Measurements from ENCODE around the gene C7orf25. TPM values are rescaled to one million over a fixed set of nuclear protein-coding genes. Genes with fewer than 3 reads are reported as not detected.

Gene C7orf25
- total RNA-seq, 2 donors from 2014 or later = 6.8 to 7.8 TPM

DNA sequence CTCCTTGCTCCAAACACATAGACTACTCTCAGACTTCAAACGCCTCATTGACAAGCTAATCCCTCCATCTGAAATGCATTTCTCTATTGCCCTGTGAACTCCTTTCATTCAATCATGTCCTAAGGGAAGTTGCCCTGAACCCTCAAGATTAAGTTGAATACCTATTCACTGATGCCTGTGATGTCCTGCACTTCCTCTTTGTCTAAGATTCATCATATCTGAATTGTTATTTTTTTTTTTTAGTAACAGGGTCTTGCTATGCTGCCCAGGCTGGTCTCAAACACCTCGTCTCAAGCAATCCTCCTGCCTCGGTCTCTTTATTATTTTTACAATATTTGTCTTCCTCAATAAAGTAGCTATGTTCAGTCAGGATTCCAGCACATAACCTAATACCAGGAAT is 16.9 kb upstream of the C7orf25 start:
- no peak overlapping the region for H3K9ac ChIP-seq (ENCODE audit: low read depth in 2 of 2, low read length in 2 of 2)
- DNase-seq = no peak
- no peaks in the 10 kb centered on the region for H3K9me3 ChIP-seq
- TF ChIP-seq, protein P1, sequence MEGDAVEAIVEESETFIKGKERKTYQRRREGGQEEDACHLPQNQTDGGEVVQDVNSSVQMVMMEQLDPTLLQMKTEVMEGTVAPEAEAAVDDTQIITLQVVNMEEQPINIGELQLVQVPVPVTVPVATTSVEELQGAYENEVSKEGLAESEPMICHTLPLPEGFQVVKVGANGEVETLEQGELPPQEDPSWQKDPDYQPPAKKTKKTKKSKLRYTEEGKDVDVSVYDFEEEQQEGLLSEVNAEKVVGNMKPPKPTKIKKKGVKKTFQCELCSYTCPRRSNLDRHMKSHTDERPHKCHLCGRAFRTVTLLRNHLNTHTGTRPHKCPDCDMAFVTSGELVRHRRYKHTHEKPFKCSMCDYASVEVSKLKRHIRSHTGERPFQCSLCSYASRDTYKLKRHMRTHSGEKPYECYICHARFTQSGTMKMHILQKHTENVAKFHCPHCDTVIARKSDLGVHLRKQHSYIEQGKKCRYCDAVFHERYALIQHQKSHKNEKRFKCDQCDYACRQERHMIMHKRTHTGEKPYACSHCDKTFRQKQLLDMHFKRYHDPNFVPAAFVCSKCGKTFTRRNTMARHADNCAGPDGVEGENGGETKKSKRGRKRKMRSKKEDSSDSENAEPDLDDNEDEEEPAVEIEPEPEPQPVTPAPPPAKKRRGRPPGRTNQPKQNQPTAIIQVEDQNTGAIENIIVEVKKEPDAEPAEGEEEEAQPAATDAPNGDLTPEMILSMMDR (IDR thresholded peaks at IDR 0.05) = no peak
- H3K4me3 ChIP-seq = no peak overlapping the region
- H3K4me1 ChIP-seq = peaks cover 7% of the 10 kb centered on the region
- intact Hi-C loops (cut with DNase I) = no loop called here
- no peak overlapping the region for H3K27ac ChIP-seq
- H3K36me3 ChIP-seq = no peaks in the 10 kb centered on the region
- no peaks in the 10 kb centered on the region for H3K27me3 ChIP-seq

DNA sequence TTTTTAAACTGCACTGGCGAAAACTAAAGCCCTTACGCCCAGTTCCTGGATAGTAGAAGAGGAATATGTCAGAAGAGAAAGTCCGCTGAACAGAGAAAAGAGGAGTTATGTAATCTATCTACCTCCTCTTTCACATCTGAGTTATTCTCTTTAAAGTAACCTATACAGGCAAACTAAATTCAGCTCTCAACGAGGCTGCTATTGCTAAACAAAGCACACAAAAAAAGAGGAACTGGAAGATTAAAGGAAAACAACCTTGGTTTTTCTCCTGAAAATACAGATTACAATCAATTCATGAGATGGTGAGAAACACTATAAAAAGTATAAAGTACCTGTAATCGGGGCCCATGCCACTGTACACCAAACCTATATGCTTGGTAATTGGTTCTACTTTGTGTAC is 14.3 kb upstream of the C7orf25 start:
- intact Hi-C loops (cut with DNase I) = no loop called here
- DNase-seq = no peak
- Histone ChIP-seq H3K9me3 (no peaks in the 10 kb centered on the region), H3K27me3 (no peaks in the 10 kb centered on the region), H3K9ac (ENCODE audit: low read depth in 2 of 2, low read length in 2 of 2) (no peak overlapping the region), H3K4me1 (peaks cover 7% of the 10 kb centered on the region), H3K4me3 (no peak overlapping the region), H3K36me3 (peaks cover 5% of the 10 kb centered on the region), H3K27ac (no peak overlapping the region)
- TF ChIP-seq, protein P1 (IDR thresholded peaks at IDR 0.05) = no peak

DNA sequence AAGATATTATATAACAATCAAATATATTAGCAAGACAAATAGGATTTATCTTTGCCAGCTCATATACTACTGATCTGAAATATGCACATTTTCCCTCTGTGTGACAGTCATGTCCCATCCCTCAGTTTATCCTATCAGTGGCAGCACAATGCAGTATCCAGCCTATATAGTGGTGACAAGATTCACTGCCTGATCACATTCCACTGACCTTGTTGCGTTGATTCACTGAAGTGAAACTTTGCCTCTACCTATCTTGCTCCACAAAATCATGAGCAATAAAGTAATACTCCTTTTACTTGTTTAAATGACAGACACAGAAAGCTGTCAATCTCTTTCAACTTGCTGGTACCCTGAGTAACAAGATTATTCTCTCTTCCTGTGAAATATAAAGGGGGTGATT is 13.8 kb upstream of the C7orf25 start:
- no peak overlapping the region for H3K27ac ChIP-seq
- intact Hi-C loops (cut with DNase I) = no loop called here
- H3K4me1 ChIP-seq = peaks cover 5% of the 10 kb centered on the region
- no peak for DNase-seq
- peaks cover 5% of the 10 kb centered on the region for H3K36me3 ChIP-seq
- no peaks in the 10 kb centered on the region for H3K27me3 ChIP-seq
- TF ChIP-seq, protein P1 (IDR thresholded peaks at IDR 0.05) = no peak
- no peaks in the 10 kb centered on the region for H3K9me3 ChIP-seq
- no peak overlapping the region for H3K9ac ChIP-seq (ENCODE audit: low read depth in 2 of 2, low read length in 2 of 2)
- H3K4me3 ChIP-seq = no peak overlapping the region

DNA sequence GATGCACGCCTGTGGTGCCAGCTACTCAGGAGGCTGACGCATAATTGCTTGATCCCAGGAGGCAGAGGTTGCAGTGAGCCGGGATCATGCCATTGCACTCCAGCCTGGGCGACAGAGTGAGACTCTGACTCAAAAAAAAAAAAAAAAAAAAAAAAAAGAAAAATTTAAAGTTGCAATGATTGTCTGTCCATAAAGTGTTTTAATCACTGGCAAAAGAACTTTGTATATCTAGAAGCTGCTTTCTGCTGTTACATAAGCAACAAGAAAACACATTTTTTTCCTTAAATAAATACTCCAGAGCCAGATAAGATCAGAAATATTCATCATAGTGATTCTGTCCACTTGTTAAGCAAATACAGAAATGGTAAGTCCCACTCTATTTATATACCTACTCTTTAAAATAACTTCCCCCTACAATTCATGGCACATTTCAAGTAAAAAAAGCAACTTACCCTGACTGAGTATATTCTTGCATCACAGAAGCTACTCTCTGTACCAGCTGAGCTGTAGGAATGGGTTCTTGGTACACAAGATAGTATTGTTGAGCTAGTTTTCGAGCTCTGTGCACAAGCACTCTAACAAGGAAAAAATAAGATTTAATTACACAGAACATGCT is 12.5 kb upstream of the C7orf25 start:
- H3K4me3 ChIP-seq = no peak overlapping the region
- DNase-seq = no peak
- no peaks in the 10 kb centered on the region for H3K27me3 ChIP-seq
- H3K9ac ChIP-seq (ENCODE audit: low read depth in 2 of 2, low read length in 2 of 2) = no peak overlapping the region
- TF ChIP-seq, protein P1 (IDR thresholded peaks at IDR 0.05) = no peak
- no peaks in the 10 kb centered on the region for H3K9me3 ChIP-seq
- H3K36me3 ChIP-seq = peaks cover 8% of the 10 kb centered on the region
- H3K27ac ChIP-seq = no peak overlapping the region
- intact Hi-C loops (cut with DNase I) = no loop called here
- no peaks in the 10 kb centered on the region for H3K4me1 ChIP-seq

DNA sequence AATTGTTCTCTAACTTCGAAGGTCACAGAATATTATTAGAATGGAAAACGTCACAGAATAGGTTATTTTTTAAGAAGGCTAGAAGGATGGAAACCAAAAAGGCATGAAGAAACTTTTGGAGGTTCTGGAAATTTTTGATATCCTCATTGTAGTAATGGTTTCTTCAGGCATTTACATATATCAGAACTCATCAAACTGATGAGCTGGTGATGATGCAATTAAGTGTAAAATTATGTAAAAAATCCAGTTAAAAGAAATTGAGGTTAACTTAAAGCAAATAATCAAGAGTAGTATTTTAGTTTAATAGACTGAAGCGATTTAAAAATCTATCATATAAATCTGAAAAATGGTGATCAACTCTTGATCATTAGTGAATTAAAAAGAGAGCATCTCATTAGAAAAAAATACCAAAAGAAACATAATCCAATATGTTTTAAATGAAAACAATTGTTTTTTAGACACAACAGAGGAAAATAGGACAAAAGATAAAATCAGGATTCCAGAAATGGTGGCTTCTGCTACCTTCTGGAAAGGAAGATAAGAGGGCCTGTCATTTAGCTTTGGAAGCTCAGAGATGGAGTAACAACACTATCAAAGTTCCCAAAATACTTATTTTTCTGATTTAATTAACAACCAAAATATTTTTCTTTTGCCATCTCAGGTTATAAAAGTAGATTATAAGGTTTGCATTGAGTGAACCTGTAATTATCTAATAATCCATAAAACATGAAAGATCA is 10.3 kb upstream of the C7orf25 start:
- Histone ChIP-seq H3K4me1 (no peaks in the 10 kb centered on the region), H3K9ac (ENCODE audit: low read depth in 2 of 2, low read length in 2 of 2) (no peak overlapping the region), H3K27ac (no peak overlapping the region), H3K4me3 (no peak overlapping the region), H3K36me3 (peaks cover 8% of the 10 kb centered on the region), H3K27me3 (no peaks in the 10 kb centered on the region), H3K9me3 (no peaks in the 10 kb centered on the region)
- intact Hi-C loops (cut with DNase I) = no loop called here
- no peak for DNase-seq
- TF ChIP-seq, protein P1 (IDR thresholded peaks at IDR 0.05) = no peak
